Erythroblast (primary cell): ENCODE measurements around the gene MFSD12.

Source experiments
- GATA1 ChIP-seq: IDR thresholded peaks from 2 replicates; pipeline ENCODE4 v1.6.1; 2011; ENCODE audit warnings: low read depth, mild to moderate bottlenecking, control low read depth, low read length, moderate library complexity
- POLR2A ChIP-seq: IDR thresholded peaks from 2 replicates; pipeline ENCODE4 v1.6.1; 2011; ENCODE audit warnings: mild to moderate bottlenecking, low read length

GRCh38 chr19:3606690-3607289 is 49.4 kb upstream of the MFSD12 start, which contains the start of gene TBXA2R:
- TF ChIP-seq POLR2A, result no peak
- no peak for TF ChIP-seq GATA1
